Activated naive CD8-positive, alpha-beta T cell treated with anti-CD3 and anti-CD28 coated beads, Interleukin-2, amount 10 ng/mL, durations not matched to agents 7 days and 5 days (primary cell): Measurements from ENCODE around the gene POLL. TPM values are rescaled to one million over a fixed set of nuclear protein-coding genes. Genes with fewer than 3 reads are reported as not detected.
"Not testable (repeated sequence)": the region's sequence is repeated elsewhere in the genome, so short reads cannot be mapped to it uniquely, and the experiment has no call there.

Source experiments
- ATAC-seq: fragments of 150-1000 bp; cut with Tn5 transposase; one replicate; pipeline ENCODE4 v1.10.0; 2021; ENCODE audit warnings: low read depth, moderate library complexity
- POLR2A ChIA-PET: fragments of 350-600 bp; sonication (Branson Sonifier 250); formaldehyde crosslinking; loops from one replicate; lab custom pipeline; 2021; ENCODE audit warnings: antibody characterized with exemption; lab: Charles Lee
- DNase-seq: peaks from one replicate; pipeline ENCODE4 v3.0.0; 2021
- H3K27ac Mint-ChIP-seq: one replicate; pipeline ENCODE4 v1.8.0; 2022; ENCODE audit warnings: mild to moderate bottlenecking, mixed read lengths
- H3K27me3 Mint-ChIP-seq: one replicate; pipeline ENCODE4 v1.8.0; 2022; ENCODE audit warnings: mild to moderate bottlenecking, moderate library complexity, mixed read lengths
- H3K36me3 Mint-ChIP-seq: one replicate; pipeline ENCODE4 v1.8.0; 2021; ENCODE audit warnings: mild to moderate bottlenecking, mixed read lengths
- H3K4me1 Mint-ChIP-seq: one replicate; pipeline ENCODE4 v1.8.0; 2021; ENCODE audit warnings: mixed read lengths
- H3K4me3 Mint-ChIP-seq: one replicate; pipeline ENCODE4 v1.8.0; 2022; ENCODE audit warnings: mild to moderate bottlenecking, moderate library complexity, mixed read lengths
- H3K9me3 Mint-ChIP-seq: one replicate; pipeline ENCODE4 v1.8.0; 2021; ENCODE audit warnings: mixed read lengths
- total RNA-seq, 2 experiments: library from RNA; stranded (reverse); gene quantifications; one replicate each; pipeline ENCODE4 v1.2.3, GENCODE V29; 2021

The POLL gene
- 10 to 100 TPM; 34.9 to 37.7 TPM for total RNA-seq

DNA sequence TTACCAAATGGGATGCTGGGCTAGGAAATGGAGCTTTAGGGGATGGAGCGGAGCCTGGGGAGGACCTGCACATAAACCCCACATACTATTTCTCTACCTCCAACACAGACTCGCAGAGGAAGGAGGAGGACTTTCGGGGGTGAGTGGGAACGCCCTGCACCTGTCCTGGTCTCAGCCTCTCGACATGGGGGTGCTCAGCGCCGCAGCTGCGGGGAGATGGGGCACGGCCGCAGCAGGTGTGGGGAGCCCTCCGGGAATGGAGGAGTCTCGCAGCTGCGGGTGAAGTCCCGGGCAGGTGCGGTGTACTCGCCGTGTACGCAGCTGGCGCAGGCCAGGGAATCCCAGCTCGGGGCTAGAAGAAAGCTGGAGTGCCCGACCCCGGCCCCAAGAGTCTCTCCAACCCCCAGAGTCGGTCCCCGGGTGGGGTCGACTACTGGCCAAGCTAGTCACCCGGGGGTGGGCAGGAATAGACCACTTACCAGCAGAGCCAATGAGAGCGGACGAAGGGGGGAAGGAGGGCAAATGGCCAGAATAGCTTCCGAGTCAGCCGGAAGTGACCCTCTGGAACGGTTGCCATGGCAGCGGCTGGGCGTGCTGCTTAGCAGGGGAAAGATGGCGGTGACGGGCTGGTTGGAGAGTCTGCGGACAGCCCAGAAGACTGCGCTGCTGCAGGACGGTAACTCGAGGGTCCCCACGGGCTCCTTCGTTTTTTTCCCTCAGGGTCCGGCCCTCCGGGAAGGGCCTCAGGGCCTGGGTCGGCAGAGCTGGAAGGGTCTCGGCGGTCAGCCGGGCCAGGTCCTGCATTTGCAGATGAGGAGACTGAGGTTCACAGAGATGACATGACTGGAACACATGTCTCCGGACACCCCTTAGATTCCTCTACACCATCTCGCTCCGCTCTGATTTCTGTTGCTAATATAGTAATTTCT, at the start of gene POLL, which contains the start of gene DPCD:
Gene POLL, minus strand, starts transcription at position 533 of the 929 bp plus-strand sequence. CDS start 897 bp downstream, outside the sequence.
Gene DPCD, plus strand, starts transcription at position 597 of the 929 bp plus-strand sequence. Its CDS starts 16 bp downstream, at position 613.
- Mint-ChIP-seq H3K27me3 (no peaks in the 10 kb centered on the region), H3K9me3 (no peaks in the 10 kb centered on the region), H3K36me3 (peaks cover 4% of the 10 kb centered on the region), H3K27ac (peak within 1 kb of the TSS; percentile 88), H3K4me1 (peaks cover 8% of the 10 kb centered on the region), H3K4me3 (peak within 1 kb of the TSS; percentile 94)
- ATAC-seq (peak; percentile 95), DNase-seq (peak; percentile 89)
- POLR2A ChIA-PET = interaction anchor here (1.0 to 1.5 kb wide), 4 partner anchors 15 to 556 kb away, joined by 3 to 4 read pairs (median 4); no protein-coding TSS in a partner anchor

DNA sequence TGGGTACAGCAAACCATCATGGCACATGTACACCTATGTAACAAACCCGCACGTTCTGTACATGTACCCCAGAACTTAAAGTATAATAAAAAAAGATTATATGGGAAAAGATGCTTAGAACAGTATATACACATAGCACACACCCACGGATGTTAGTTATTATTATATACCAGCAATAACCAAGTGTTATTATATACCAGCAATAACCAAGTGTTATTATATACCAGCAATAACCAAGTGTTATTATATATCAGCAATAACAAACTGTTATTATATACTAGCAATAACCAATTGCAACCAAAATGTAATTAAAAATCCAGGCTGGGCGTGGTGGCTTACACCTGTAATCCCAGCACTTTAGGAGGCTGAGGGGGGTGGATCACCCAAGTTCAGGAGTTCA, 45.5 kb upstream of the POLL start:
- POLR2A ChIA-PET, H3K4me1 Mint-ChIP-seq, H3K27me3 Mint-ChIP-seq, ATAC-seq, H3K27ac Mint-ChIP-seq, H3K9me3 Mint-ChIP-seq, H3K4me3 Mint-ChIP-seq, DNase-seq: not testable (repeated sequence)
- peaks cover 25% of the 10 kb centered on the region for H3K36me3 Mint-ChIP-seq

DNA sequence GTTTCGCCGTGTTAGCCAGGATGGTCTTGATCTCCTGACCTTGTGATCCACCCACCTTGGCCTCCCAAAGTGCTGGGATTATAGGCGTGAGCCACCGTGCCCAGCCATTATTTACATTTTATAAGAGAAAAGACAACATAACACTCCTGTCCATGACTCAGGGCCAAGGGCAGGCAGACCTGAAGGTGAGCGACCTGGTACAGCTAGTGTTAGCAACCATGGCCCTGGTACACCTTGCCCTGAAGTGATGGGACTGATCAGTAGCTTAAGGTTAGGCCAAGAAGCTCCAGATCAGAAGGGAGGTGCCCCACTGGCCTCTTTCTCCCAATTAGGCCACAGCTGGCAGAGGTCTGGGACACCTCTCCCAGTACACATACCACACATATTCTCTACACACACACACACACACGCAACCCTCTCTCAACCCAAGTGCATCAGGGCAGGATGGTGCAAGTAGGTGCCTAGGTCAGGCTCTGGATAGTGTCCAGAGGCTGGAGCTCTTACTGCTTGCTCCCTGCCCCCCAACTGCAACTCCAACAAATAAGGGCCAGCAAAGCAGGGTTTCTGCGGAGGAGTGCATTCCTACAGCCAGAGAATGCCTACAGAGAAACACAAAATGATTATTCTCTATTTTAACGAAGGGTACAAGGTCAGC, 43.9 kb upstream of the POLL start:
- peaks cover 15% of the 10 kb centered on the region for H3K36me3 Mint-ChIP-seq
- H3K27me3 Mint-ChIP-seq = no peaks in the 10 kb centered on the region
- no peak overlapping the region for H3K4me3 Mint-ChIP-seq
- POLR2A ChIA-PET = no interaction called here
- peaks cover 4% of the 10 kb centered on the region for H3K4me1 Mint-ChIP-seq
- H3K9me3 Mint-ChIP-seq = no peaks in the 10 kb centered on the region
- DNase-seq (peak; percentile 13), ATAC-seq (no peak)
- H3K27ac Mint-ChIP-seq = no peak overlapping the region

DNA sequence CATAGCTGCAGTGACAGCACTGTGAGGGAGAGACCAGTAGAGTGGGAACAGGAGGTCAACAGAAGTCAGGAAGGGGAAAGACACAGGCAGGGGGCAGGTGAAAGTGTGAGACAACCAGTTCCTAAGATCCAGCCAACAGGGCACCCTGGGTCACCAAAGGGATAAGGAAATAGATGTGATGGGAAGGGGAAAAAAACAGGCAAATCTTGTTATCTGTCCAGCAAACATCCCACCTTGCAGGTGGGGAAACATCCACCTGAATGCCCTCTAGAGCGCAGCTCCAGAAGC, 42.5 kb upstream of the POLL start:
- Mint-ChIP-seq H3K9me3 (no peaks in the 10 kb centered on the region), H3K4me3 (no peak overlapping the region), H3K27me3 (no peaks in the 10 kb centered on the region), H3K27ac (peak overlapping the region; percentile 47), H3K36me3 (peaks cover 10% of the 10 kb centered on the region), H3K4me1 (peaks cover 4% of the 10 kb centered on the region)
- ATAC-seq (no peak), DNase-seq (no peak)
- POLR2A ChIA-PET = no interaction called here

DNA sequence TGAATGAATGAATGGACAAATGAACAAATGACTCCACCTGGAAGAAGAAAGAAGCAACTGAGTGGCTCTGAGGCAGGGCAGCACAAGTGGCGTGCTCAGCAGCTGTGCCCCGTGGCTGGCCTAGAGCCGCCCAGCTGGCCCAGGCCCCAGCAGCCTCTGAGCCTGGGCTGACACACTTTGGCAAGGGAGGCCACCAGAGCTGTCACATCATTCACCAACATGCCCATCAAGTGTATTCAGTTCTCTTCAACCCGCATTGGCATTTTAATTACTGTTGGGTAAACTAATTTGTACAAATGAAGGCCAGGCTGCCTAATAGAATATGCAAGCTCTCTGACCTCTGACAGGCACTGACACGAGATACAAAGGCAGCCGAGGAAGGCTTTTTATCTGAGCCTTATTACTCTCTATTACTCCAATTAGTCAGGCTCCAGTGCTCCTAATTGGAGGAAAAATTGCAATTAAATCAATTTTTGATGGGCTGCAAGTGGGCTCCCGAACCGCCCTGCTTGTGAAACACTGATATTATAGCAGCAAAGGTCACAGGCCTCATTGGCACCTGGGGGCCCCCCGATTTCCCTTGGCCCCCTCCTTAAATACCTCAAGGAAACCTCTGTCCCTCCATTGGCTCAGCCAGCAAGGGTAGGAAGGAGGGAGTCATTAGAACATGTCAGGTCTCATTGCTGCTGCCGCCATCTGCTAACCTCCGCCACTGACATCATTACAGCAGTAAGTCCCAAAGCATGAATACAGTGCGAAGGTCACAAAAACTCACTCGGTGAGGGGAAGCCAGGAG, 42.0 kb upstream of the POLL start:
- H3K27ac Mint-ChIP-seq = peak overlapping the region; percentile 47
- ATAC-seq (no peak), DNase-seq (no peak)
- H3K27me3 Mint-ChIP-seq = no peaks in the 10 kb centered on the region
- no peak overlapping the region for H3K4me3 Mint-ChIP-seq
- peaks cover 4% of the 10 kb centered on the region for H3K4me1 Mint-ChIP-seq
- POLR2A ChIA-PET = no interaction called here
- peaks cover 7% of the 10 kb centered on the region for H3K36me3 Mint-ChIP-seq
- H3K9me3 Mint-ChIP-seq = no peaks in the 10 kb centered on the region

DNA sequence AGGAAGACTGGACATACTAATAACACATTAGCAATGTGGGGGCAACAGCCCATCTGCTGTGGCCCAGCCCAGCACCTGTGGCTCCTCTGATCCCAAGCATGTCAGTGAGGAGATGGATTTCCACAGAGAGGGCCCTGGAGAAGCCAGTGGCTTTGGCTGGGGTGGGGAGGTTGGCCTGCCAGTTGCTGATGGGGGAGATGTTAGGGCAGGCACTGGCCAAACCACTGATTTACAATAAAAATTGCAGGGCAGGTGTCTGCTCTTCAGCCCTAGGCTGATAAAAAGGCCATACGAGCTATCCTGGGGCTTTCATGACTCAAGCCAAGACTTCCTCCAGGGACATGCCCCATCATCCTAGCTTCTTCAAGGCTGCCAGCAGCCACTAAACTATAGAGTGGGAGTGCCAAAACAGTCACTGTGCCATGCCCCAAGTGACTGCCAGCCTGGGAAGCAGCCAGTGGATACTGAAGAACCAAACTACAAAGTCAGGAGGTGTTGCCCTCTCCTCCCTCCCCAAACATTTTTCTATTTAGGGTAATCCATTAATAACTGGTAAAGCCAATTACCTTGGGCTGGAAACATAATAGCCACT, 37.9 kb upstream of the POLL start:
- Mint-ChIP-seq H3K4me1 (peaks cover 1% of the 10 kb centered on the region), H3K9me3 (no peaks in the 10 kb centered on the region), H3K4me3 (no peak overlapping the region), H3K36me3 (peaks cover 16% of the 10 kb centered on the region), H3K27ac (no peak overlapping the region), H3K27me3 (no peaks in the 10 kb centered on the region)
- DNase-seq = peak; percentile 1
- ATAC-seq = no peak
- POLR2A ChIA-PET = no interaction called here

DNA sequence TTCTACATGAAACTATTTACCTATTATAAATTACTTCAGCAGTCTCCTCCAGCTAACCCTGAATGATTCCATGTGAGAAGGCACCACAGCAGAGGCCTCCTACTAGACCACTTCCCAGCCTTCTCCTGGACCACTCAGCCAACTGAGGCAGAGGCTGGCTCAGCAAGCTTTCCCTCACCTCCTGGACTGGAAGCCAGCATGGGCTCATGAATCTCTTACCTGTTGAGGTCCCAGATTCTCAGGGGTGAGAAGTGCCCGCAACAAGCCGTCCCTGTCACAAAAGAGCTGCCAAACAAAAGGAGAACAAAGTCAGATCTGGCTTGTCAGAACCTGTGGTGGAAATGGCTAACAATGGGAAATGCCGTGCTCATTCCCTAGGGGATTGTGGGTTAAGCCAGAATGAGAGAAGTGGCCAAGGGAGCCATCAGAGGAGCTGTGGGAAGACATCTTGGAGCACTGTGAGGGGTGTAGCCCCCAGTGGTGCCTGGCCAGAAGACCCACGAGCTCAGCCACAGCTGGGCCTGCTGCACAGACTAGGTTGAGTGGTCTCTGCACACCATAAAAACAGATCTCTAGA, 36.6 kb upstream of the POLL start:
- H3K4me3 Mint-ChIP-seq = no peak overlapping the region
- H3K36me3 Mint-ChIP-seq = peaks cover 14% of the 10 kb centered on the region
- H3K4me1 Mint-ChIP-seq = peaks cover 1% of the 10 kb centered on the region
- POLR2A ChIA-PET = no interaction called here
- DNase-seq (no peak), ATAC-seq (no peak)
- H3K27me3 Mint-ChIP-seq = no peaks in the 10 kb centered on the region
- no peaks in the 10 kb centered on the region for H3K9me3 Mint-ChIP-seq
- H3K27ac Mint-ChIP-seq = no peak overlapping the region

DNA sequence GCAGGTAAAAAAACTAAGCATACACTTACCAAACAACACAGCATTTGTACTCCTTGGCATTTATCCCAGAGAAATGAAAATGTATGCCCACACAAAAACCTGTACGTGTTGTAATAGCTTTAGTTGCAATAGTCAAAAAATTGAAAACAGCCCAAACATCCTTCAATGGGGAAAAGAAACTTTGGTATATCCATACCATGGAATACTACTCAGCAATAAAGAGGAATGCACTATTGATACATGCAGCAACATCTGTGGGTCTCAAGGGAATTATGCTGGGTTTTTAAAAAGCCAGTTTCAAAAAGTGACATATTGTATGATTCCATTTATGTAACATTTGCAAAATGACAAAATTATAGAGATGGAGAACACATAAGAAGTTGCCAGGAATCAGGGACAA, 35.5 kb upstream of the POLL start:
- H3K9me3 Mint-ChIP-seq = no peaks in the 10 kb centered on the region
- peaks cover 14% of the 10 kb centered on the region for H3K36me3 Mint-ChIP-seq
- H3K27me3 Mint-ChIP-seq = no peaks in the 10 kb centered on the region
- DNase-seq (no peak), ATAC-seq (no peak)
- no peak overlapping the region for H3K27ac Mint-ChIP-seq
- no peaks in the 10 kb centered on the region for H3K4me1 Mint-ChIP-seq
- POLR2A ChIA-PET = interaction anchor here (0.5 kb wide), 1 partner anchor 11 kb away, joined by 3 read pairs; no protein-coding TSS in a partner anchor
- no peak overlapping the region for H3K4me3 Mint-ChIP-seq

DNA sequence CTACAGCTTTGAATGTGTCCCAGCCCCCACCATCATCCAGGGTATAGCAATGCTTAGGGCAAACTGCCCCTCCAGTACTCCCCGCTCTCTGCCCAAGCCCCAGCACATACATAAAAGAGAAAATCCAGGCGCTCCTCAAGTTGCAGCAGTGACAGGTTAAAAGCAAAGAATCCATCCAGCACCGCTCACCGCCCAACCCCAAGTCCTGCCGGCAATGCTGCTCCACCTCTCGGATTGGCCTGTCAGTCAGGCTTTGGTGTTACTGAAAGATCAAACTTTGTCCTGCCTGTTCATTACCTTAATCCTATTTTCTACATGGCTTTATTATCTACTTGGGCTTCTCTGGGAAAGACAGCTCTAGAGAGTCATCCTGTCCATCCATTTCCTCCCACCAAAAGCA, 31.9 kb upstream of the POLL start:
- no peaks in the 10 kb centered on the region for H3K9me3 Mint-ChIP-seq
- H3K4me3 Mint-ChIP-seq = no peak overlapping the region
- peaks cover 14% of the 10 kb centered on the region for H3K36me3 Mint-ChIP-seq
- H3K27me3 Mint-ChIP-seq = no peaks in the 10 kb centered on the region
- POLR2A ChIA-PET = no interaction called here
- no peak for ATAC-seq
- H3K27ac Mint-ChIP-seq = no peak overlapping the region
- peaks cover 1% of the 10 kb centered on the region for H3K4me1 Mint-ChIP-seq
- DNase-seq = no peak

DNA sequence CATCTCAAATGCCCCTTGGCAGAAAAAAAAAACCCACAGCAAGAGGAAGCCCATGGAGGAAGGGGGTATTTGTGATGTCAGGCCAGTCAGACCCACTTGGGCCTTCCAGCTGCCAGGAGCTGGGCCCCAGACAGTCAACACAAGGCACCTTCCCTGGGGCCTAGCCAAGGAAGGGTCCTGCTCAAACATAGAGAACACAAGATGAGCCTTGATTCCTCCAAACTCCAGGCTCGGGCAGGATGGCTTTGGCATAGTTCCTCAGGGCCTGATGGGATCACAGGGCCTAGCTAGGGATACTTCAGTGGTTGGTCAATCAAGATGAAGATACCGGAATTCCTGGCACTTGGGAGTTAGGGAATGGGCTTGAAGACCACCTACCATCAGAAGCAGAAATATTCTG, 30.8 kb upstream of the POLL start:
- peaks cover 13% of the 10 kb centered on the region for H3K36me3 Mint-ChIP-seq

DNA sequence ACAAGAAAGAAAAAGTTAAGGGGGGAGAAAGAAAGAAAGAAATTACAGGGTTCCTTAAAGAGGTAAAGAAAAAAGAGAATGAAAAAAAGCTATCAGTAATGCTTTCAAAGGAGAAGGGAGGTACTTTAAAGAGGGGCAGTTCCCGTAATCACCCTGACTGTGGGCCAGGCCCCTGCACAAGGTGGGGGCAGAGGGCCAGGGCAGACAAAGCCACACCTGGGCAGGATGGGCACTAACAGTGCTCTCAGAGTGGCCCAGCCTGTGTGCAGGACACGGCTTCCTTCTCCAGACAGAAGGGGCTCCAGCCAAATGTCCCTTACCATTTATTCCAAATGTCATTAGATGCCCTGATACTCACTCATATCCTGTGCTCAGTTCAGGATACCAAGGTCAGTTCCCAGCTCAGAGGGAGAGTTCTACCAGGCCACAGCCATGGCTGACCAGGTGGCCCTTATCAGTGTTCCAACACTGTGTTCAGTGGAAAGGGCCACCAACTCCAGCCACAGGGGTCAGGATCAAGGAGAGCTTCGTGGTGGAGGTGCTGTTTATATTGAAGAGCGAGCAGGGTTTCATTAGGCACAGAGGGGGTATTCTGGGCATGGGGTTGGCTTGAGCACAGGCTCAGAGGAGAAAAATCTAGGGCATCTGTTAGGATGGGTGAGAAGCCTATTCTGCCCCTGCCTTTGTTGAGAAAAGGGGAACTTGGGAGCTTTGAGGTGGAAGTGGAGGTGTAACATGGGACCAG, 29.9 kb upstream of the POLL start:
- Mint-ChIP-seq H3K27ac (no peak overlapping the region), H3K36me3 (peaks cover 7% of the 10 kb centered on the region), H3K4me3 (no peak overlapping the region), H3K9me3 (no peaks in the 10 kb centered on the region), H3K4me1 (peaks cover 1% of the 10 kb centered on the region), H3K27me3 (no peaks in the 10 kb centered on the region)
- no peak for ATAC-seq
- peak; percentile 11 for DNase-seq
- POLR2A ChIA-PET = no interaction called here

More for the DNA sequence above, 30.8 kb upstream of the POLL start:
- H3K27ac Mint-ChIP-seq = no peak overlapping the region
- DNase-seq (no peak), ATAC-seq (no peak)
- H3K4me3 Mint-ChIP-seq = no peak overlapping the region
- no peaks in the 10 kb centered on the region for H3K9me3 Mint-ChIP-seq
- peaks cover 1% of the 10 kb centered on the region for H3K4me1 Mint-ChIP-seq
- POLR2A ChIA-PET = interaction anchor here (0.8 kb wide), 1 partner anchor 32 kb away, joined by 4 read pairs; no protein-coding TSS in a partner anchor
- no peaks in the 10 kb centered on the region for H3K27me3 Mint-ChIP-seq
